Endometrium (tissue), 2 donors: ENCODE results near the gene FBXO44.

Experiments used
- FAIRE-seq: peaks from 2 replicates; lab custom pipeline; 2012; peaks lifted over from hg19 to GRCh38; lab: Jason Lieb, UNC
- donor health status: control.
- donor health status: control.

FBXO44 gene

DNA sequence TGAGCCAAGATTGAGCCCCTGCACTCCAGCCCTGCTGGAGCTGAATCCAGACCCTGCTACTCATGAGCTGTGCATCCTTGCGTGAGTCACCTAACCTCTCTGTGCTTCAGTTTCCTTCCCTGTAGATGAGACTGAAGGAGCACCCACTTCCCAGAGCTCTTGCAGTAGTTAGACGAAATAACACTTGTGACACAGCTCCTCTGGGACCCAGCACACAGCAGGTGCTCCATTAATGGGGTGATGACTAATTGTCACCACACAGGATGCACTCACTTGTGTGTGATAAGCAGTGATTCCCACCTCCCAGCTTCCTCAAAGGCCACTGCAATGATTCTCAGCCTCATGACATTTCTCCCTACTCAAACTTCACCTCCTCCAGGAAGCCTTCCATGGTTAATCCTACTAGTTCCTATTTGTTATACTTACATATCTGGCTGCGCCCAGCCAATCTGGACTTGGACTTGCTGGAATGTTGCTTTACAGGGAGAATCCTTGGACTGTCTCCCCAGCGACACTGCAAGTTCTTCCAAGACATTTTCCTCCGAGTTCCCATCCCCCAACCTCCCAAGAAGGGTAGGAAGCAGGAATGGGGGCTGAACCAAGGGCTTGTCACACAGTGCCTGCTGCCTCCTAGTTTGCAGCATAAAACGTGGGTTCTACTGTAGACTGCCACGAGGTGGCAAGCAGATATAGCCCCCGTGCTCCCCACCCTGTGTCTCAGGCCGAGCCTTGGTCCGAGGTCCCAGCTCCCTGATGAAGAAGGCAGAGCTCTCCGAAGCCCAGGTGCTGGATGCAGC, 54.1 kb downstream of the FBXO44 start:
- FAIRE-seq = no peak

DNA sequence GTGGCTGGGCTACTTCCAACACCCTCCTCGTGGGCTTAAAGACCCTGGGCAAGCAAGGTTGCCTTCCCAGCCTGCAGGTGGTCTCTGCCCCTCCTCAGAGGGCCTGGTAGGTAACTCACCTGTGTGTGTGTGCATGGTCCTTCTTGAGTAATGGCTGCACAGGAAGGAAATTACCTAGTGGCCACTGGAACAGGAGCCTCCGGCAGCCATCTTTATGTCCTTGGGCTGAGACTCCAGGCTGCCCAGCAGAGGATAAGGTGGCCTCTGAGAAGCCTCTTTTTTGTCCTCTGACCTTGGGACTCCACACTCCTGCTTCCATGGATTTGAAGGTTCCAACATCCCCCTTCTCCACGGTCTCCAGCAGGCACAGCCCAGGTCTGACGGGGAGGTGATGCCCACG, 56.8 kb downstream of the FBXO44 start:
- no peak for FAIRE-seq

GRCh38 chr1:11712285-11712684, 57.6 kb downstream of the FBXO44 start:
- no peak for FAIRE-seq
